ENCODE results near the gene NETO2.
"Not testable (repeated sequence)": the region's sequence is repeated elsewhere in the genome, so short reads cannot be mapped to it uniquely, and the experiment has no call there.

Gene NETO2

DNA sequence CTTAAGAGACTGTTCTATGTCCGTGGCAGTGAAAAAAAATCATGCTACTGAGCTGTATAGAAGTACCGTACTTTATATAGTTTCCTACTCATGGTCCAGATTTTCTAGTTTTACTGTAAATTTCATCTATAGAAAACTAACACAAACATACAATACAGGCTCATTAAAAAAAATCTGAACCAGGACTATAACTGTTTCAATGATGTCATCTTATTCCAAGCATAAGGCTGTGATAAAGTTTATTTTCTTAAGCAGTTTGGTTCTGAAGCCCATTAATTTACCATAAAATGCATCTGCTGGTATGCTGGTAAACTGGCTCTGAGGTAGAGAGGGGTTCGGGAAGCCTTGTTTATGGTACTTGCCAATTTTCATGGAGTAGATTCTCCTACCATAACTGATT, 16.7 kb upstream of the NETO2 start:
- Histone ChIP-seq H3F3A (ENCODE audit: insufficient read depth) (no peaks in the 10 kb centered on the region), H2AFZ (ENCODE audit: low read depth, low read length, severe bottlenecking) (no peak overlapping the region), H3K4me2 (ENCODE audit: low read depth, low read length, poor library complexity, severe bottlenecking) (no peak overlapping the region), H3K9me2 (replicated peaks; ENCODE audit: insufficient read depth, low read length) (no peaks in the 10 kb centered on the region), H3K27me3 (ENCODE audit: low read length) (no peaks in the 10 kb centered on the region), H3K9me3 (ENCODE audit: insufficient read depth, low read length) (no peaks in the 10 kb centered on the region), H3K9ac (ENCODE audit: low read length) (no peak overlapping the region), H3K79me2 (ENCODE audit: insufficient read depth, low read length) (no peaks in the 10 kb centered on the region), H3K27ac (ENCODE audit: low read depth, low read length) (no peak overlapping the region), H4K20me1 (ENCODE audit: low read depth, low read length) (no peaks in the 10 kb centered on the region), H3K36me3 (ENCODE audit: low read length) (peaks cover 17% of the 10 kb centered on the region; the same call in 1 of the 2 replicates), H3K4me3 (ENCODE audit: insufficient read depth, low read length, poor library complexity, severe bottlenecking) (no peak overlapping the region)
- no peak for TF ChIP-seq EZH2phosphoT487 (conservative IDR thresholded peaks at IDR 0.05; ENCODE audit: low read length)
- TF ChIP-seq, protein P1, sequence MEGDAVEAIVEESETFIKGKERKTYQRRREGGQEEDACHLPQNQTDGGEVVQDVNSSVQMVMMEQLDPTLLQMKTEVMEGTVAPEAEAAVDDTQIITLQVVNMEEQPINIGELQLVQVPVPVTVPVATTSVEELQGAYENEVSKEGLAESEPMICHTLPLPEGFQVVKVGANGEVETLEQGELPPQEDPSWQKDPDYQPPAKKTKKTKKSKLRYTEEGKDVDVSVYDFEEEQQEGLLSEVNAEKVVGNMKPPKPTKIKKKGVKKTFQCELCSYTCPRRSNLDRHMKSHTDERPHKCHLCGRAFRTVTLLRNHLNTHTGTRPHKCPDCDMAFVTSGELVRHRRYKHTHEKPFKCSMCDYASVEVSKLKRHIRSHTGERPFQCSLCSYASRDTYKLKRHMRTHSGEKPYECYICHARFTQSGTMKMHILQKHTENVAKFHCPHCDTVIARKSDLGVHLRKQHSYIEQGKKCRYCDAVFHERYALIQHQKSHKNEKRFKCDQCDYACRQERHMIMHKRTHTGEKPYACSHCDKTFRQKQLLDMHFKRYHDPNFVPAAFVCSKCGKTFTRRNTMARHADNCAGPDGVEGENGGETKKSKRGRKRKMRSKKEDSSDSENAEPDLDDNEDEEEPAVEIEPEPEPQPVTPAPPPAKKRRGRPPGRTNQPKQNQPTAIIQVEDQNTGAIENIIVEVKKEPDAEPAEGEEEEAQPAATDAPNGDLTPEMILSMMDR (IDR thresholded peaks at IDR 0.05; ENCODE audit: insufficient read depth, low read length, poor library complexity, severe bottlenecking) = no peak

DNA sequence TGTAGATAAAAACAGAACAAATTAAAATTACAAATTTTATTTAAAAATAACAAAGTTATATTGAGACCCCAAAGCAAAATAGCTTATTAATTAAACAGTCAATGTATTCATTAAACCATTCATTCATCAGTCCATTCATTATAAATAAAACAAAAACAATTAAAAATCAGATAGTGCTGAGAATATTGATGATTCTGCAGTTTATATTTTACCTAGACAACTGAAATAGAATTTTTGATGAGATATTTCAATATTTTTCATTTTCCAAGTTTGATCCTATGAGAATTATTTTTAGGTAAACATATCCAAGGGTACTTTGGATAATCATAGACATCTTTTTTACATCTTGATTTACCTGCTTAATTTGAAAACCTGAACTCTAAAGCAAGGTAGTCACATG, 15.2 kb upstream of the NETO2 start:
- TF ChIP-seq EZH2phosphoT487 (conservative IDR thresholded peaks at IDR 0.05; ENCODE audit: low read length) = no peak
- TF ChIP-seq, protein P1 (IDR thresholded peaks at IDR 0.05; ENCODE audit: insufficient read depth, low read length, poor library complexity, severe bottlenecking) = no peak
- no peaks in the 10 kb centered on the region for H3K27me3 ChIP-seq (ENCODE audit: low read length)
- H3F3A ChIP-seq (ENCODE audit: insufficient read depth) = no peaks in the 10 kb centered on the region

DNA sequence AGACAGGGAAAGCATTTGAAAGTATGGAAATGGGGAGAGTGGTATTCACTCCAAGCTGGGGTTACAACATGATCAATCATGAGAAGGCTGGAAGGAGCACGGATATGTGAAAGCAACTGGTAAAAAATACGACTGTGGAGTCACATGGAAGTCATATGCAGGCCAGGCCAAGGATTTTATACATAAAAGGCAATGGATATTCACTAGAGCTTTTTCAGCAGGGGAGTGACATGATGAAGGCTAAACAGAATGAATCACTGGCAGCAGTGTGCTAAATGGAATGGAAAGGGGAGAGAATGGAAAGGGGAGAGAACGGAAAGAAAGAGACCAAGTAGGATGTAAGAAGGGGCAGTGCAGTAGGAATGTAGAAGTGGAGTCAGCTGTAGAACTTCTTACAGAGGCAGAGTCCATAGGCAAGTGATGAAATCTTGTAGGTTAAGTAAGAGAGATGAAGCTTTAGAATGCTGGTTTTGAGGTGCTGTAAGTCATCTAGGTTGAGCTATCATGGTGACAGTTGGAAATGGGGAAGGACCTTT, 13.0 kb upstream of the NETO2 start:
- Histone ChIP-seq H3K4me2 (ENCODE audit: low read depth, low read length, poor library complexity, severe bottlenecking) (no peak overlapping the region), H3K9ac (ENCODE audit: low read length) (no peak overlapping the region), H3K36me3 (ENCODE audit: low read length) (peaks cover 36% of the 10 kb centered on the region; the same call in 1 of the 2 replicates), H3K4me3 (ENCODE audit: insufficient read depth, low read length, poor library complexity, severe bottlenecking) (no peak overlapping the region), H3K79me2 (ENCODE audit: insufficient read depth, low read length) (no peaks in the 10 kb centered on the region), H3K9me2 (replicated peaks; ENCODE audit: insufficient read depth, low read length) (no peaks in the 10 kb centered on the region), H2AFZ (ENCODE audit: low read depth, low read length, severe bottlenecking) (no peak overlapping the region), H4K20me1 (ENCODE audit: low read depth, low read length) (no peaks in the 10 kb centered on the region), H3K27ac (ENCODE audit: low read depth, low read length) (no peak overlapping the region), H3K27me3 (ENCODE audit: low read length) (no peaks in the 10 kb centered on the region), H3K9me3 (ENCODE audit: insufficient read depth, low read length) (0 out of 2 replicates have a peak, but pooled peaks cover 6% of the 10 kb centered on the region), H3F3A (ENCODE audit: insufficient read depth) (no peaks in the 10 kb centered on the region)
- TF ChIP-seq, protein P1 (IDR thresholded peaks at IDR 0.05; ENCODE audit: insufficient read depth, low read length, poor library complexity, severe bottlenecking) = no peak
- TF ChIP-seq EZH2phosphoT487 (conservative IDR thresholded peaks at IDR 0.05; ENCODE audit: low read length) = no peak

More for the DNA sequence above, 15.2 kb upstream of the NETO2 start:
- H3K27ac ChIP-seq (ENCODE audit: low read depth, low read length) = no peak overlapping the region
- H3K4me3 ChIP-seq (ENCODE audit: insufficient read depth, low read length, poor library complexity, severe bottlenecking) = no peak overlapping the region
- H3K9ac ChIP-seq (ENCODE audit: low read length) = no peak overlapping the region
- no peak overlapping the region for H3K4me2 ChIP-seq (ENCODE audit: low read depth, low read length, poor library complexity, severe bottlenecking)
- 0 out of 2 replicates have a peak, but pooled peaks cover 5% of the 10 kb centered on the region for H3K9me3 ChIP-seq (ENCODE audit: insufficient read depth, low read length)
- no peaks in the 10 kb centered on the region for H4K20me1 ChIP-seq (ENCODE audit: low read depth, low read length)
- peaks cover 26% of the 10 kb centered on the region; the same call in 1 of the 2 replicates for H3K36me3 ChIP-seq (ENCODE audit: low read length)
- H3K79me2 ChIP-seq (ENCODE audit: insufficient read depth, low read length) = no peaks in the 10 kb centered on the region
- H3K9me2 ChIP-seq (replicated peaks; ENCODE audit: insufficient read depth, low read length) = no peaks in the 10 kb centered on the region
- H2AFZ ChIP-seq (ENCODE audit: low read depth, low read length, severe bottlenecking) = no peak overlapping the region

DNA sequence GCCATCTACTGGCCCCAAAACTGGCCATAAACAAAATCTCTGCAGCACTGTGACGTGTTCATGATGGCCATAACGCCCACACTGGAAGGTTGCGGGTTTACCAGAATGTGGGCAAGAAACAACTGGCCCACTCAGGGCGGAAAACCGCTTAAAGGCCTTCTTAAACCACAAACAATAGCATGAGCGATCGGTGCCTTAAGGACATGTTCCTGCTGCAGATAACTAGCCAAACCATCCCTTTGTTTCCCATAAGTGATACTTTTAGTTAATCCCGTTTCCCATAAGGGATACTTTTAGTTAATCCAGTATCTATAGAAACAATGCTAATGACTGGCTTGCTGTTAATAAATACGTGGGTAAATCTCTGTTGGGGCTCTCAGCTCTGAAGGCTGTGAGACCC, 8.8 kb upstream of the NETO2 start:
- H2AFZ ChIP-seq (ENCODE audit: low read depth, low read length, severe bottlenecking); H3K4me2 ChIP-seq (ENCODE audit: low read depth, low read length, poor library complexity, severe bottlenecking); H3K4me3 ChIP-seq (ENCODE audit: insufficient read depth, low read length, poor library complexity, severe bottlenecking); H3K27ac ChIP-seq (ENCODE audit: low read depth, low read length); H3F3A ChIP-seq (ENCODE audit: insufficient read depth); H3K79me2 ChIP-seq (ENCODE audit: insufficient read depth, low read length); H3K27me3 ChIP-seq (ENCODE audit: low read length); H3K9ac ChIP-seq (ENCODE audit: low read length); H3K9me2 ChIP-seq (replicated peaks; ENCODE audit: insufficient read depth, low read length); H3K9me3 ChIP-seq (ENCODE audit: insufficient read depth, low read length); H4K20me1 ChIP-seq (ENCODE audit: low read depth, low read length): not testable (repeated sequence)
- peaks cover 30% of the 10 kb centered on the region; the same call in 1 of the 2 replicates for H3K36me3 ChIP-seq (ENCODE audit: low read length)
